OCI-LY7 (cell line): ENCODE data around the gene NTM.

Experiments
- EZH2phosphoT487 ChIP-seq: fragments of 200-600 bp; sonication (generic); IDR thresholded peaks from 2 replicates; pipeline ENCODE4 v1.6.1; 2018; ENCODE audit warnings: low read depth, borderline replicate concordance, mild to moderate bottlenecking, mixed run types, antibody characterized with exemption, low read length, moderate library complexity, mixed read lengths
- TF ChIP-seq, protein P1 (sequence below): fragments of 200-600 bp; sonication (generic); conservative IDR thresholded peaks from 2 replicates; pipeline ENCODE4 v1.5.1; 2014; ENCODE audit warnings: mild to moderate bottlenecking, antibody characterized with exemption, low read length, moderate library complexity, mixed read lengths

DNA sequence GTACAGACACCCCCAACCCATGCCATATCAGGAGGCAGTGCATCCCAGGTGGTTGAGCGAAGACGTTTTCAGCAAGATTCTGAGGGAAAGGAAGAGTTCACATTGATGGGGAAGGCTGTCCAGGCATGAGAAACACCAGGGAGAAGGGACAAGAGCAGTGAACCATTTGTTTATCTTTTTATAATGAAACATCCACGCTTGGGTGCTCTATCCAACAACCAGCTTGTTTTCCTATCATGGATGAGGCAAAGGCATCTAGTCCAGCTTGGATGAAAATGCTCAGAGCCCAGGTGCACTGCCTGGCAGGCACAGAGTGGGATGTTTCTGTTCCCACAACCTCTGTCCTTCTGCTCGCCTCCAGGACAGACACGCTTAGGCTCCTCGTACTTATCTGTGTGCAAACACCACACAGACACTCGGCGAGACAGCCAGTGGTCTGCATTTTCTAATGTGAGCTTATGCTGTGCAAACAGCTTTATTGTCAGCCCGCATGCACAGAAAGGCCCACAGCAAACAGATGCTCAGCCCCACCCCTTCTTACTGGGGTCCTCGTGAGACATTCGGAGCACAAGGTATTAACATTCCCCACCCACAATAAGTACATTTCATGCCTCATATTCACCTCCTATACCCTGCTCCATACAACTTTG is 45.4 kb upstream of the NTM start:
- TF ChIP-seq, protein P1, sequence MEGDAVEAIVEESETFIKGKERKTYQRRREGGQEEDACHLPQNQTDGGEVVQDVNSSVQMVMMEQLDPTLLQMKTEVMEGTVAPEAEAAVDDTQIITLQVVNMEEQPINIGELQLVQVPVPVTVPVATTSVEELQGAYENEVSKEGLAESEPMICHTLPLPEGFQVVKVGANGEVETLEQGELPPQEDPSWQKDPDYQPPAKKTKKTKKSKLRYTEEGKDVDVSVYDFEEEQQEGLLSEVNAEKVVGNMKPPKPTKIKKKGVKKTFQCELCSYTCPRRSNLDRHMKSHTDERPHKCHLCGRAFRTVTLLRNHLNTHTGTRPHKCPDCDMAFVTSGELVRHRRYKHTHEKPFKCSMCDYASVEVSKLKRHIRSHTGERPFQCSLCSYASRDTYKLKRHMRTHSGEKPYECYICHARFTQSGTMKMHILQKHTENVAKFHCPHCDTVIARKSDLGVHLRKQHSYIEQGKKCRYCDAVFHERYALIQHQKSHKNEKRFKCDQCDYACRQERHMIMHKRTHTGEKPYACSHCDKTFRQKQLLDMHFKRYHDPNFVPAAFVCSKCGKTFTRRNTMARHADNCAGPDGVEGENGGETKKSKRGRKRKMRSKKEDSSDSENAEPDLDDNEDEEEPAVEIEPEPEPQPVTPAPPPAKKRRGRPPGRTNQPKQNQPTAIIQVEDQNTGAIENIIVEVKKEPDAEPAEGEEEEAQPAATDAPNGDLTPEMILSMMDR, result no peak
- TF ChIP-seq EZH2phosphoT487, result no peak
